GM18519 (cell line): Measurements from ENCODE around the gene FOXC1.

ENCODE experiments used
- ATAC-seq: cut with Tn5 transposase; IDR thresholded peaks from one replicate; pipeline ENCODE4 v1.9.1; 2021; ENCODE audit warnings: mild to moderate bottlenecking, moderate library complexity; ENCODE audit not compliant: unreplicated experiment, low FRiP score

FOXC1 gene

DNA sequence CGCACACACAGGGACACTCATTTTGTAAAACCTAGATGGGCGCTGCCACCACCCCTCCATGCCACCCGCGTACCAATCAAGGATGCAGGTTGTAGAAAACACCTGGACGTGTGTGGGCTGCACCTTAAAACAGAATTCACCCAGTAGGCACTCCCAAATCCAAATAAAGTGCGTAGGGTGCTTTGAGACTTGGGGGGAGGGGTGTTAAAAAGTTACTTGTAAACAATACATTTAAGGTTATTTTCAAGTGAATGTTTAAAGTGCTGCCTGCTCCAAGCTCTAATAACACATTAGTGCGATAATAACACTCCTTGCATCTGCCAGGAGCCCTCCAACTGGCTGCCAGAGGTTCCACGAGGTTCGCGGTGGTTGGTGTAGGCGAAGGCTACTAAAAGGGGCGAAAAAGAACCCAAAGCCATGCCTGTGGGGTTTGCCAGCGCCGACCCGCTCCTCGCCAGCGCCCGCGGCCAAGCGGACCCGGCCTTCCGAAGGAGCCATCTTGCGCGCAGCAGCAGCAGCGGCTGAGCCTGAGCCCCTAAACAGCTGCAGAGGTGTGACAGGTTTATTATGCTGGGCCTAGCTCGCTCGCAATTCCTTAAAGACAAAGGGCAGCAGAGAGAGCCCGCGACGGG lies 11.5 kb downstream of the FOXC1 start:
- ATAC-seq = no peak

DNA sequence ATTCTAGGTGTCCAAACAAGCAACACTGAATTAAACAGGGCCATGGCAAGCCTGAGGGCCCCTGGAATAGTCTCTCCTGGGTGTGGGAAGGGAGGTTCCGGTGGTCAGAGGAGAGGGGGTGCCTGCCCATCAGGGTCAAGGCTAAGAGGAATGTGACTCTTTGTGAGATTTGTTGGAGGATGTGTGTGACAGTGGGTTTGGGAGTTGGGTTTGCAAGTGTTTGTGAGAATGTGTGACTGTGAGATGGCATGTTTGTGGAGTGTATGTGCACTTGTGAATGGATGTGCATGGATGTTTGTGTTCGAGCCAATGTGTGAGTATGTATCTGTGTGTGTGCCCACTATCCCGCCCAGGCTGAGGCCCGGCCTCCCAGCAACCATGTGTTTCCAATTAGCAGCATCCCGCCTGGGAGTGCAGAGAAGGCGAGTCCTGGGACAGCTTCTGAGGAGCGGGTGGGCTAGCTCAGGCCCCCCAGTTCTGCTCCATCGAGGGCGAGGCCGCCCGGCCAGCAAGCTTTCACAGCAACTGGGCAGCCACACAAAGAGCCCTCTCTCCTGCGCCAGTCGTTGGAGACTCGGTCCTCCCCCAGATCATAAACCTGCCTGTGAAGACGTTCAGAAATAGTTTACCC lies 12.6 kb downstream of the FOXC1 start:
- ATAC-seq = no peak

DNA sequence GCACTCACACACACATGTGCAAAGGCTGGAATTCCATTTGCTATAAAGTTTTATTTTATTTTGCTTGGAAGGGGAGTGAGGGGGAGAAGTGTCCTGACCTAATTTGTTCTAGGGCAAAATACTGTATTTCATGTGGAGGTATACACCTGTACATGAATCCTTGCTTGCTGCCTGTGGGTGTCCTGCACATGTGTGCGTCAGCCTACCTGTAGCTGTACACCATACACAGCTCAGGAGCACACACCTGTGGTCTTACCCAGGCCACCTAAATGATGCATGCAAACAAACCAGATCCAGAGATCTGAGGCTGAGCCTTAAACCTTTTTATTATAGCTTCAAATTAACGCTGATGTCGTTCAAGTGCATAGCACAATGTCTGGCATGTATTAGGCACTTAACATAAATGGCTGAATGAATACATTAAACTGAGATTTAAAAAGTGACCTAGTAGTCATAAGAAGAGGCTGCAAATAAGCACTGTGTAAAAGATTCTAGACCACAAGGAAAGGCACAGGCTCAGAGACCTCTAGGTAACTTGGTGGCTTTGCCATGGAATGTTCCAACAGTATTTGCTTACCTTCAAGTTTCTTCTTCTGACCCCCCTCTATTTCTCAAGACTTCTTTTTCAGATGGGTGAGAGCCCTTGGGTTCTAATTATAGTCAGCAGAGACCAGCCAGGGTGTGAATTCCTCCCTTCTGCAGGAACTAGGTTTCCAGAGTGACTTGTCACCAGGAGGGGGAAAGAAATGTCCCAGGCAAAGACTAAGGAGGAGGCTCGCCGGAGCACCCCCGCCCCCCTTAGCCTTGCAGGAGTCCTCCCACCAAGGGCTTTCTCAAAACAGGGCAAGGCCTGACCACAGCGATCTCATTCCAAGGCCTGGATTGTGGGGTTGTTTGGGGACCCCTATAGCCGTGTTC lies 13.4 kb downstream of the FOXC1 start:
- no peak for ATAC-seq

DNA sequence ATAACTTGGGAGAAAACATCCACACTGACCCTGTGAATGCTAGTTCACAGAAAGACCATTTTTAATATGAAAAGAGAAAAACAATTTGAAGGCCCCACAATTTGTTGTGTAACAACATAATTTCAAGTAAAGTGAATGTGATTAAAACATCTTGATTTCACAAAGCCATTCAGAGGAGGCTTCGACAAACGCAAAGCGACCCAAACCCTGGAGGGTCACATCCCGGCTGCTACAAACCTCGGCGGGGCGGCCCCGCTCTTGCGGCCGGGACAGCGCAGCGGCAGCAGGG lies 14.0 kb downstream of the FOXC1 start:
- ATAC-seq = no peak

DNA sequence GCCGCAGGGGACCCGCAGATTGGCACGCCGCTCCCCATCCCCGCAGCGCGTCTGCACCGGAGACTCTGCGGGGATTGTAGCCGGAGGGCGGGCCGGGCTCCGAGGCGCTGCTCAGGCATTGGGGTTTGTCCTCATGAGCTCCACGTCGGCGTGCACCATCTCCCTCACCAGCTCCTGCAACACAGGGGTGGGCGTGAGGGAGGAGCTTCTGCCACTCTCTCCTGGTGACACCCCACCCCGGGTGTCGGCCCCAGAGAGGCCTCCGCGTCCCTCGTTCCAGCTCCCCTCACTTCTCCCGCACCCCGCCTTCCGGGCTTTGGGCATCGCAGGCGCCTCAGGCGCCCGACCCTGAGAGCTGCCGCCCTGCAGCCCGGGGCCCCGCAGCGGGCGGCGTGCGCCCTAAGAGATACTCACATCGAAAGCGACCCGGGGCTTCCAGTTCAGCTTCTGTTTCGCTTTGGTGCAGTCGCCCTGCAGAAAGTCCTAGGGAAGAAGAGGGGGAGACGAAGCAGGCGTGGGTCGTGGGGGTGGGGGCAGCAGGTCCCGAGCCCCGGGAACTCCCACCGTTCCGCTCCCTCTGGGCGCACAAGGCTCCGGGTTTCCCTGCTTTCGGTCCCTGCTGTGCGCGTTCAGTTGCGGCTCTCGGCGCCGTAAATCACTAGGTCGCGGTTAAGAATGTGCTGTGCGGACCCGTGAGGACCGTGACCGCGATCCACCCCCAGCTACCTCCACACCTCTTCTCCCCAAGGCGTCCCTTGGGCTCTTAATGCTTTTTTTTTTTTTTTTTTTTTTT lies 14.5 kb downstream of the FOXC1 start:
- ATAC-seq = no peak

DNA sequence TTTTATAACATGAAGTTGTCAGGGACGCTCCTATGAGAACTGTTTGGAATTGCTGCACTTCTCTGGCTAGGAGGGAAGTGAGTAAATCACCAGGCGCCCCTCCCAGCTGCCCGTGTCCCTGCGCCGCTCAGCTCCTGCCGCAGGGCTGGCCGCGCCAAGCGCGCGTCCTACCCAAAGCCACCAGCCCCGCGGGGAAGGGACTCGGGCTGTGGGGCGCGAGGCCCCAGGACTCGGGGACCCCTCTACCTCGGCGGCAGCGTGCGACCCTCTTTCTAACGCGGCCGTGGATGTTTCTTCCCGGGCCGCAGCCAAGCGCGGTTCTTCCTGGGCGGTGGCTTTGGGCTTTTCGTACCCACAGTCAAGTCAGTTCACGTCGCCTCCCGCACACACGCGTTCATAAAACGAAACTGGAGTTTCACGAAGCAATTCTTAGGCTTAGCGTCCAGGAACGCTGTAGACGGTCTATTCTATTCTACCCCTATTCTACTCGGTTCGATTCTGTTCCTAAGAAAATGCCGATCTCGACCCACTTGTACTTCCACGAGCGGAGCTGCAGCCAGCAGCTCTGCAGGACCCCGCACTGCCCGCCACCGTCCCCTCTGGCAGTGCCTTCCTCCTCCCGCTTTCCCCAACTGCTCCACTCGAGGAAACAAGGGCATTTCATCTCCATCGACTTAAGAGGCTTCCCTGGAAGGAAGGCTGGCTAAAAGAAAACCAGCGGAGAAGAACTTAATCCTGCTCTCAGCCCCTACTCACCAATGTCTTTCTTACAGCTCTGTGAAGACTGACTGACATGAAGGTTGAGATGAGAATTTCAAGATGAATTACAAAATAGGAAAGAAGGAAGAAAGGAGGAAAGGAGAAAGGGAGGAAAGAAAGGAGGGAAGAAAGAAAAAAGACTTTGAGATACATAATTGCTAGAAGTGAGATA lies 15.4 kb downstream of the FOXC1 start:
- ATAC-seq = no peak

DNA sequence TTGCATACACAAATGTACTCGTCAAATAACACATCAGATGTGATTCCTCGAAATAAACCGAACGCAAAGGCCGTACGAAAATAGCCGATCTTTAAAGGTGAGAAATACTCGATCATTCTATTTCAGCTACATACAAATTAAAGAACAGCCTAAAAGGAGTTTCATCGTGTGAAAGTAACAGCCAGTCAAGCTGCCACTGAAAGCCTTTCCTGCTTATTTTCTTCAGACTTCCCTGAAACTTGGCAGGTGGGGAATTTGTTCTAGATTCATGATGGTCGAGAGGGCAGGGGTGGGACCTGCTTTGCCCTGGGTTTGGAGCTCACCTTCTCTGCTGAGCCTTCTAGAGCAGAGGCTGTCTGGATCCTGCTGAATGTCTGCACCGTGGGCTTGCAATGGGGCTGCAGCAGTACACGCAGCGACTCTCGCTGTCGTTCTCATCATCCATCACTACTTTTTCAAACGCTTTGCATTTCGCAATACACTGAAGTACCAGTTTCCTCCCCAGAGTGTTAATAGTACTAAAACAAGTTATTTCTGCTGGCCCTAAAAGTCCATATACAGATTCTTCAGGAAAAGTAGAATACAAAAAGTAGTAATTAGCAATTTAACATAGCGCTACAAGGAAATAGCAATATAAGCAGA lies 16.2 kb downstream of the FOXC1 start:
- ATAC-seq = no peak

DNA sequence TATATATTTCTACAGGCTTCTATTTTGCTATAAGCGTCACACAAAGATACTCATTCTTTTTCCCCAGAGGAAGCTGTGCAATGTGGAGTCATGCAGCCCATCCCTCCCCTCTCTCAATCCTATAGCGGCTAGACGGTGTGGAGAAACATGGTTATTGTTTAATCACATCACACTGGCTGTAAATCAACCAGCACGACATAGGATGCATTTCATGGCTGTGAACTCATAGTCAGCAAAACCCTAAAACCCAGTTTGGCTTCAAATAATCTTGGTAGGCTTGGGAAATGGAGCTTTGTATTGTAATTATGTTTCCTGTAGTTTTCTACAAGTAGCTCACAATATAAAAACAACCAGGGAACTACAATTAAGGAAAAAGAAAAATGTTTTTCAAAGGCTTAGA lies 16.8 kb downstream of the FOXC1 start:
- ATAC-seq = no peak

DNA sequence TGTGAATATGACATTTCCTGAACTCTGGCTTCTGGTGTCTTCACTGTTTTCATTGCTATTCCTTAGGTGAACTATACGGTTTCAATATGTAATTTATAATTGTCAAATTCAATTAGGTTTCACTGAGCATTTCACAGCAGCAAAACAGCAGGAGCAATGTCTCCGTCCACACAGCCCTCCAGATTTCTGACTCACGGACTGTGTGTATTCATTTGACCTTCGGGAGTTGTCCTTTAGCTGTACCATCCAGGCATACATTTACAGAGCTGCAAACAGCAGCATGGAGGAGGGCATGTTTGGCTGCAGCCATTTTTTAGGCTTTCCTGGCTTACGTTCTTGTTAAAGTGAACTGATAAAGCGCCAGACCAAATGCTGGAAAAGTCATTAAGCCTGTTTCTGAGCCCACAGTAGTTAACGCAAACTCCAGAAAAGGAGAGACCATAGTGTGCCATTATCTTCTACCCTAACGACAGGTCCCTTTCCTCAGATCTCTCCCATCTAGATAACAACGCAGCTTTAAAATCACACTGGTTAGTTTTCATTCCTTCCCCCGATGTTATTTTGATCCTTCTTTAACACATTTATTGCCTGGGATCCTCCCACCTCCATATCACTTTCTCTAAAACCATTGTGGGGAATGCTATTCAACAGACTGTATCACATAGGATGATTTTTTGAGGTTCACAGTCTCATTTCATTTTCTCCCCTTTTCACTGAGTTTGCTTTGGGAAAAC lies 18.3 kb downstream of the FOXC1 start:
- ATAC-seq = no peak

DNA sequence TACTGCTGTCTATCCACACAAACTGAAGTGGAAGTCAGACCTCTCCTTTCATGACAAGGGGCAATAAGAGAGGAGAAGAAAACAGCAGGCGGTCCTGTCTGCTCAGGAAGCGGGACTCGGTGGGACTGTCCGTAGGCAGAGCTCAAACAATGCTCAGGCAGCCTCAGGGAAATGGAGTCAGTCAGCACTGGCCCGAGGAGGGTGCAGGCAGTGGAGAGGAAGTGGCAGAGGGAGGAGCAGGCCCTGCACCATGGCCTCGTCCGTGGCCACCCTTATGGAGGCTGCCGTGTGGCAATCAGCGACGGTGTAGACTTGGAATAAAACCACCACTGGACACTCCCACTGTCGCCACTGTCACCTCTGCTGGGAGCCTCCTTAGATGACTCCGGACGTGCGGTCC lies 19.6 kb downstream of the FOXC1 start:
- ATAC-seq = no peak

DNA sequence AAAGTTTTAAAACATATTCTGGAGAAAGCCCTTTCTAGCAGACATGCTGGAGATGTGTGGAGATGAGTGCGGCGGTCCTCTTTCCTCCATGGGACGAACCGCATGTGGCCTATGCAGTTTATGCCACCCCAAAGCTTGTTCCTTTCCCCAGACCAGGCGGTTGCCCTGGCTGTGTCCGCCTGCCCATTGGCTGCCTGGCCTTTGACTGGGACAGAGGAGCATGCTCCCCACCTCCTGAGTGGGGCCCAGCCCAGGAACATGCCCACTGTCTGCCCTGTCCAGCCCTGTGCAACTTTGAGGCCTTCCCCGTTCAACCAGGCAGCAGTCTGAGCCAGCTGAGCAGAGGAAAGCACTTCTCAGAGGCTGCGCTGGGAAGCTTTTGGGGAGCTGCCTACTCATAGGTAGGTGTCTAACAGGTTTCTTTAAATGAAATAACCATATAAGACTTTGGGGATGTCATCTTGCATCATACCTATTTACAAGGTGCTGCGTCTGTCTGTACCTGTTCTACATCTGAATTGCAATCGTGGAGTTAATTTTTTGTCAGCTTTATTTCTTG lies 20.6 kb downstream of the FOXC1 start:
- ATAC-seq = no peak

DNA sequence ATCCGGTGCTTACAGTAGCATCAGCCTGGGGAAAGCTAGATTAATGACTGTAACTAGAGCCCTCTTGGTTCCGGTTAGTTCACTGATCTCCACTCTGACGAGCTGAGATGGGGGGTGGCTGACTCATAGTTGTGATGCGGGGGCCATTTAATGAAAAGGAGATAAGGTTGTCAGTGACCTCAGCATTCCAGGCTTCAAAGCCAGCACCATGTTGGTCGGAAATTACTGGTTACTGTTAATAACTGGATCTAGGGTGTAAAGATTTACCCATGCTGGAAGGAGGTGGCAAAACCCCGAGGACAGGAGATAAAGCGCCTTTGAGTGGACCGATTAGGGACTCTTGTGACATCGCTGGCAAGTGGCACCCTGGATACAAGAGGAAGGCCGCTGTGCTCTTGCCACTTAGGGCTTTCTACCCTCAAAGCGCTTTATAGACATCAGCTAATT lies 21.1 kb downstream of the FOXC1 start:
- no peak for ATAC-seq

DNA sequence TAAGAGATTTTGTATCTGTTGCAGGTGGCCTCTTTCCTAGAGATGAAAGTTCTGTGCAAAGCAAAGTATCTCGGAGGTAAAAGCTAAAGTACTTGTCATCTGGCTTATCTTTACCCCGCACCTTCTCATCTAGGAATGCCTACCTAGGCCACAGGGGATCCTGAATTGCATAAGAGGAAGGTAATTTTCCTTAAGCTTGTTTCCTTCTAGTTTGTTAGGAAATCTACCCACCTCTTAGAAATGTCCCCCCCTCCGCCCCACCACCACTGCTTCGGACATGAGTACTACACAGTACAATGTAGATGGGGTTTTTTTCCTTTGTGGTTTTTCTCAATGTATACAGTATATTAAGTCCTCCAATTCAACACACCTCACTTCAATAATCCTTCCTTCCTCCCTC lies 21.5 kb downstream of the FOXC1 start:
- ATAC-seq = no peak

DNA sequence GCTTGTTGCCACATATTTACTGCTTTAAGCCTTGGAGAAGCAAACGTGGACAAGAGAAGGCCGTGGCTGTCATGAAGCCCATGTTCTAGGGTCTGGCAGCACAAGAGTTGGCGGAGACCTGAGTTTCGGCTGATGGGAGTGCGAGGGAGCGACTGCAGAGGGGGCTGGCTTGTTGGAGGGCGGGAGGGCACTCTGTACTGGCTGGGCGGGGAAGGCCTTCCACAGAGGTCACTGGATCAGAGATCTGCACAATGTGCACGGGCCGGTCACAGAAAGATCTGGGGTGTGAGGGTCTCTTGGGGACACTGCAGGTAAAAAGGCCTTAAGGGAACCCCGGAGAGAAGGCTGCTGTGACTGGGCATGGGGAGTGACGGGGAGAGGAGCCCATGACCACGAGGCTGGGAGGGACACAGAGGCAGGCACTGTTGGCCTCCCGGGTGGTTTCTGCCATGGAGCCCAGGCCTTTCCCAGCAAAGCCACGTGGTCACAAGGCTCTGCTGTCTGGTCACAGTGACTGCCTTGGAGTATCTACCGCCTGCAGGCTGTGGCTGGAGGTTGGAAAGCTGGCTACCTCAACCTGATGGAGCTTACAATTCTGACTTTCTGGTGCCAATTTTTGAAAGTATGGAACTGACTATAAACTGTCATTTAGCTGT lies 23.8 kb downstream of the FOXC1 start:
- no peak for ATAC-seq

DNA sequence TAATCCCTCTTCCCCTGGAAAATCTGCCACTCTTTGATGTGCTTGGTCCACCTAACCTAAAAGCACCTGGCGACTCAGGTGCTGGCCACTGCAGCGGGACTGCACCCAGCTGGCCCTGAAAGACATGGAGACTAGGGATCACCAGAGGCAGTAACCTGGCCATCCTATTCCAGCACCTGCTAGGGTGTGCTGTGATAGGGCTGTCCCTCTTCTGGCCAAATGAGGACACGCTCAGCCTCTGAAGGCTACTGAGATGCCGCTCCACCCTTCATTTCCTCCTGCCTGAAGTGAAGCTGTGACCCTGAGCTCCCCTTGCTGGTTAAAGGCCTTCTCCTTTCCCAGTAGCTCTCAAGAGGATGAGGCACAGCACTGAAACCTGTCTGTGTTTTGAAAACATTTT lies 24.4 kb downstream of the FOXC1 start:
- no peak for ATAC-seq

DNA sequence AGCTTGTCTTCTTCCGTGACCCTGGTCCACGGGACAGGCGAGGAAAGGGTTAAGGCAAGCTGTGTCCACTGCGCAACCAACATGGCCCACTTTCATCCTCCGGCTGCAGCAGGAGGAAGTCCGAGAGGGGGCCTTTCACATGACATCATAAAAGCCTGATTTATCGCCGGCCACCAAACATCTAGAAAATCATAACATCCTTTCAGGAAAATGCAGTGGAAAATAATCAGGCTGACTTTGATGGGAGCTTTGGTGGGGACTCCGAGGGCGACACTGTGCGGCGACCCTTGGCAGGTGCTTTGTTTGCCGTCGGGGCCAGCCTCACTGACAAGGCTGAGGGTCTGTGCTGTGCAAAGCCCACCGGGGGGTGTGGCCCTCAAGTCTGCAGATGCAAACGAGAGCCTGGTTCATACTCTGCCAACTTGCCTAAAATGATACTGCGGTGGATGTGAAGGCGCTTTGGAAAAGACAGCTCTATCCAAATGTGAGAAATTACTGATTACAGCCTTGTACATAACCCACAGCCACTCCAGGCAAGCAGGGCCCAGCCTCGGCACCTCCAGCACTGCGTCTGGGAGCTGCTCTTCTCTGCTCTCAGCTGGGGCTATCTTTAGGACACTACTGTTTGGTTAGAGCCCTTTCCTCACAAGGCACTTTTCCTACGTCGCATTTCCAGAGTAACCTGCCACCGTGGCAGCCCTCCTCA lies 25.7 kb downstream of the FOXC1 start:
- ATAC-seq = no peak

DNA sequence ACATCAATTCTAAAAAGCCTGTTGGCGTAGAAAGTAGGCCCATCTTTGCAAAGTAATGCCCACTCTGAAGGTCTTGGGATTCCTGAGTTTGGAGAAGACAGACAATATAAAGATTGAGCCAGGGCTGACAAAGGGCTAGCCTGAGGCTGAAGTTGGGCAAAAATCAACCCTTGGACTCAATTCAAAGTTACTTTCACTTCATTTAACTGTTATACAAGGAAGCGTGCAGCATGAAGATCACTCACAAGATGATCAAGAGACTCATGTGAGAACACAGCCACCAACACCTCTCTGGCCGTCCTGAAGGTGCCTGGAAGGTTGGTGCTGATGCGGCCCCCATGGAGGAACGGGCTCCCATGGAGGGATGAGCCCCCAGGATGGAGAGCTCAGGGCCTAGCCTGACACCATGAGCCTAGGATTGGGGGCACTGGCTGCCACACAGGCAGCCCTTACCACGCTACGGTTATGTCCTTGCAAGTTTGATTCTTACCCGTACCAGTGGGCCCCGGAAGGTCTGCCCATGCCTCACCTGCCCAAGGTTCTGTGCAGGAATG lies 26.6 kb downstream of the FOXC1 start:
- ATAC-seq = no peak
